Nephron (organoid): ENCODE data around the gene TTLL11.

Source experiments
- H3K27ac Mint-ChIP-seq, 3 experiments: 2 replicates each; pipeline ENCODE4 v1.8.0; 2020; ENCODE audit warnings: mixed read lengths in 3 of 3, mild to moderate bottlenecking in 2 of 3, moderate library complexity in 1 of 3
- H3K27me3 Mint-ChIP-seq: 2 replicates; pipeline ENCODE4 v1.8.0; 2021; ENCODE audit warnings: low read depth, mild to moderate bottlenecking, moderate library complexity, mixed read lengths
- H3K36me3 Mint-ChIP-seq: 2 replicates; pipeline ENCODE4 v1.8.0; 2020; ENCODE audit warnings: low read depth, mixed read lengths
- H3K4me1 Mint-ChIP-seq: 2 replicates; pipeline ENCODE4 v1.8.0; 2020; ENCODE audit warnings: mixed read lengths
- H3K4me3 Mint-ChIP-seq, 3 experiments: 2 replicates each; pipeline ENCODE4 v1.8.0; 2020; ENCODE audit warnings: mild to moderate bottlenecking in 3 of 3, mixed read lengths in 3 of 3, moderate library complexity in 2 of 3
- H3K9me3 Mint-ChIP-seq: 2 replicates; pipeline ENCODE4 v1.8.0; 2020; ENCODE audit warnings: mixed read lengths
- CTCF ChIP-seq, 3 experiments: fragments of 200-600 bp; sonication (generic); IDR thresholded peaks; one replicate each; pipeline ENCODE4 v1.5.0; 2021; ENCODE audit warnings: antibody characterized with exemption in 3 of 3; ENCODE audit not compliant: unreplicated experiment in 3 of 3

Gene TTLL11

GRCh38 chr9:121929893-121930875 is 162.9 kb downstream of the TTLL11 start:
- Mint-ChIP-seq H3K9me3 (no peaks in the 10 kb centered on the region), H3K4me3 (no peak overlapping the region), H3K27ac (peak overlapping the region in 1 of 3 experiments; percentile 18)

GRCh38 chr9:121927636-121928035 is 165.5 kb downstream of the TTLL11 start:
- TF ChIP-seq CTCF (IDR thresholded peaks at IDR 0.05; ENCODE audit: unreplicated experiment in 3 of 3): no peak
- Mint-ChIP-seq H3K4me3 (no peak overlapping the region), H3K27ac (no peak overlapping the region), H3K4me1 (peaks cover 31% of the 10 kb centered on the region), H3K36me3 (no peaks in the 10 kb centered on the region), H3K9me3 (no peaks in the 10 kb centered on the region), H3K27me3 (peaks cover 6% of the 10 kb centered on the region)

More at GRCh38 chr9:121929893-121930875, 162.9 kb downstream of the TTLL11 start:
- no peaks in the 10 kb centered on the region for H3K36me3 Mint-ChIP-seq
- peaks cover 3% of the 10 kb centered on the region for H3K27me3 Mint-ChIP-seq
- peaks cover 18% of the 10 kb centered on the region for H3K4me1 Mint-ChIP-seq
- TF ChIP-seq CTCF (IDR thresholded peaks at IDR 0.05; ENCODE audit: unreplicated experiment in 3 of 3): peak in 2 of 3 experiments; percentile 36 to 56

- Mint-ChIP-seq H3K27me3 (peaks cover 6% of the 10 kb centered on the region), H3K27ac (no peak overlapping the region), H3K4me1 (peaks cover 31% of the 10 kb centered on the region), H3K4me3 (no peak overlapping the region), H3K9me3 (no peaks in the 10 kb centered on the region), H3K36me3 (no peaks in the 10 kb centered on the region)
- no peak for TF ChIP-seq CTCF (IDR thresholded peaks at IDR 0.05; ENCODE audit: unreplicated experiment in 3 of 3)
Measured at GRCh38 chr9:121927081-121927480, 166.0 kb downstream of the TTLL11 start.

- Mint-ChIP-seq H3K9me3 (no peaks in the 10 kb centered on the region), H3K27me3 (peaks cover 3% of the 10 kb centered on the region), H3K27ac (no peak overlapping the region), H3K36me3 (no peaks in the 10 kb centered on the region), H3K4me3 (no peak overlapping the region), H3K4me1 (peaks cover 35% of the 10 kb centered on the region)
- TF ChIP-seq CTCF (IDR thresholded peaks at IDR 0.05; ENCODE audit: unreplicated experiment in 3 of 3): no peak
Measured at GRCh38 chr9:121926351-121926801, 166.7 kb downstream of the TTLL11 start.

- H3K4me1 Mint-ChIP-seq: peaks cover 40% of the 10 kb centered on the region
- peaks cover 3% of the 10 kb centered on the region for H3K27me3 Mint-ChIP-seq
- TF ChIP-seq CTCF (IDR thresholded peaks at IDR 0.05; ENCODE audit: unreplicated experiment in 3 of 3): no peak
- no peaks in the 10 kb centered on the region for H3K9me3 Mint-ChIP-seq
- H3K36me3 Mint-ChIP-seq: no peaks in the 10 kb centered on the region
- H3K4me3 Mint-ChIP-seq: no peak overlapping the region
- no peak overlapping the region for H3K27ac Mint-ChIP-seq
Measured at GRCh38 chr9:121925935-121926334, 167.2 kb downstream of the TTLL11 start.
